Stomach (tissue), 4 donors: Measurements from ENCODE around the gene SH2D7.

Experiments used
- CTCF ChIP-seq, 7 experiments: fragments of 450-650 bp in 4 of 7; fragments of 200-600 bp in 3 of 7; sonication (generic) in 3 of 7; IDR thresholded peaks; one replicate each; pipeline ENCODE4 v1.5.1; 2016 to 2019; ENCODE audit warnings: antibody characterized with exemption in 7 of 7, control low read depth in 2 of 7, mild to moderate bottlenecking in 1 of 7
- POLR2A ChIP-seq, 4 donors: fragments of 450-650 bp; IDR thresholded peaks; one replicate each; pipeline ENCODE4 v1.6.1; 2016; ENCODE audit warnings: antibody characterized with exemption in 4 of 4, control low read depth in 2 of 4, mild to moderate bottlenecking in 1 of 4, moderate library complexity in 1 of 4
- POLR2AphosphoS5 ChIP-seq, 3 donors: sonication (generic); formaldehyde crosslinking; IDR thresholded peaks; one replicate each; pipeline ENCODE4 v1.6.1; 2016; ENCODE audit warnings: antibody characterized with exemption in 3 of 3

GRCh38 chr15:78108300-78109084, 16.1 kb downstream of the SH2D7 start:
- TF ChIP-seq CTCF (IDR thresholded peaks at IDR 0.05), result peak in 6 of 7 experiments; percentile 5 to 99 (median 90)
- no peak for TF ChIP-seq POLR2A (IDR thresholded peaks at IDR 0.05)
- peak in 2 of 3 donors; percentile 18 to 72 for TF ChIP-seq POLR2AphosphoS5 (IDR thresholded peaks at IDR 0.05)
